Transverse colon (tissue), 4 donors: ENCODE data around the gene DHCR7. TPM values are rescaled to one million over a fixed set of nuclear protein-coding genes. Genes with fewer than 3 reads are reported as not detected.
A peak's percentile ranks its signal among the peaks of the same experiment; 100 is the strongest.

Experiments used
- DNase-seq: peaks from one replicate; pipeline ENCODE4 v3.0.0-alpha.2; 2019
- H3K27ac ChIP-seq, 4 donors: fragments of 200-600 bp; sonication (generic); 2 replicates each; pipeline ENCODE4 v1.5.1; 2016 to 2018; ENCODE audit warnings: inconsistent platforms in 4 of 4
- H3K27me3 ChIP-seq: fragments of 200-600 bp; sonication (generic); 2 replicates; pipeline ENCODE4 v1.5.1; 2017; ENCODE audit warnings: inconsistent platforms
- H3K36me3 ChIP-seq, 4 donors: fragments of 200-600 bp; sonication (generic); 2 replicates each; pipeline ENCODE4 v1.5.1; 2017 to 2019; ENCODE audit warnings: inconsistent platforms in 4 of 4
- H3K4me1 ChIP-seq, 4 donors: fragments of 200-600 bp; sonication (generic); 2 replicates each; pipeline ENCODE4 v1.5.1; 2017 to 2020; ENCODE audit warnings: inconsistent platforms in 4 of 4
- H3K4me3 ChIP-seq, 4 donors: fragments of 200-600 bp; sonication (generic); 1 replicate in 1 of 4; 2 replicates in 3 of 4; pipeline versions ENCODE4 v1.5.1 to v1.6.1; 2017 to 2019; ENCODE audit warnings: inconsistent platforms in 4 of 4
- H3K9me3 ChIP-seq, 2 donors: fragments of 200-600 bp; sonication (generic); 2 replicates each; pipeline ENCODE4 v1.5.1; 2017 to 2019; ENCODE audit warnings: inconsistent platforms in 2 of 2
- CTCF ChIP-seq, 5 experiments: fragments of 200-600 bp in 3 of 5; fragments of 450-650 bp in 2 of 5; sonication (generic) in 3 of 5; IDR thresholded peaks; 1 replicate in 2 of 5; 2 replicates in 3 of 5; pipeline ENCODE4 v1.5.1; 2016 to 2017; ENCODE audit warnings: antibody characterized with exemption in 5 of 5, inconsistent platforms in 3 of 5, mild to moderate bottlenecking in 2 of 5, moderate library complexity in 1 of 5
- EP300 ChIP-seq: sonication (generic); formaldehyde crosslinking; IDR thresholded peaks from one replicate; pipeline ENCODE4 v1.6.1; 2017; ENCODE audit warnings: antibody characterized with exemption, low read depth
- POLR2A ChIP-seq: fragments of 450-650 bp; IDR thresholded peaks from one replicate; pipeline ENCODE4 v1.6.1; 2016; ENCODE audit warnings: antibody characterized with exemption, mild to moderate bottlenecking, moderate library complexity
- POLR2AphosphoS5 ChIP-seq, 3 donors: sonication (generic); formaldehyde crosslinking; IDR thresholded peaks; one replicate each; pipeline ENCODE4 v1.6.1; 2016; ENCODE audit warnings: antibody characterized with exemption in 3 of 3
- WGBS, 2 donors: methylation state at CpG; one replicate each; pipeline ENCODE4 v1.1.5; 2018; ENCODE audit warnings: low coverage in 1 of 2; 5-methylcytosine and 5-hydroxymethylcytosine counted together
- in situ Hi-C, 4 donors: fragments of 200-750 bp; cut with MboI; loops; one replicate each; pipeline versions ENCODE4 v1.15.0 to v1.15.1; 2017; ENCODE audit warnings: low sequenced_read_pairs in 3 of 4, low pct_ligation_motif_present in 1 of 4, low pct_unique_long_range_greater_than_20kb in 1 of 4
- intact Hi-C: fragments of 100-400 bp; cut with DNase I; formaldehyde crosslinking; loops from one replicate; pipeline ENCODE4 v1.15.1; 2023; ENCODE audit warnings: low total_unique reads
- total RNA-seq, 4 donors: library from RNA; depleted of rRNA; stranded (reverse); fragments of >200 nt; gene quantifications; one replicate each; pipeline ENCODE4 v1.1.0, GENCODE V29; 2016

The DHCR7 gene
- total RNA-seq, 4 donors from 2014 or later = 5.6 to 76.7 (median 31.5) TPM

- intact Hi-C loops = no loop called here
These were observed 1.1 kb downstream of the DHCR7 start for GRCh38 chr11:71446942-71447688.

DNA sequence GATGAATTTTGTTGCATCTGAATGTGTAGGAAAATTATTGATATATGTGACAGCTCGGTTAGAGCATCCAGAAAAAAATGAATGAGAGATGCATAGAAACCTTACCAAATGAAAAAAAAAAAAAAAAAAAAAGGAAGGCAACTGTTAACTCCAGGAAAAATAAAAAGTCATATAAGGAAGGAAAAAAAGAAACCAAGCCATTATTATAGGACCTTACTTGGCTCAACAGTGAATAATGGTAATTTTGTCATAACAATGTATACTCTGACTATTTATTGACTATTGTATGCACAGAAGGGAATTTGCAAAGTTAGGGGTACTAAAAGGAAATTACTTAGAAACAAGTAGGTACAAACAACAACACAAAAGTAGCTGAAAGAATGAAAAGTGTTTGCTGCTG, 2.0 kb downstream of the DHCR7 start:
- Histone ChIP-seq H3K27ac (no peak overlapping the region), H3K27me3 (no peaks in the 10 kb centered on the region), H3K9me3 (no peaks in the 10 kb centered on the region), H3K4me3 (no peak overlapping the region), H3K4me1 (peaks cover 6 to 21% (median 17%) of the 10 kb centered on the region in 4 donors), H3K36me3 (peaks cover 0 to 4% (median 2%) of the 10 kb centered on the region in 4 donors)
- DNase-seq = no peak
- intact Hi-C loops = no loop called here
- TF ChIP-seq POLR2AphosphoS5 (IDR thresholded peaks at IDR 0.05) (no peak), POLR2A (no peak)
- 90 to 100% methylated on average over 1 of the region's 1 CpG for WGBS, 2 donors
- in situ Hi-C loops = no loop called here

More at GRCh38 chr11:71446942-71447688, 1.1 kb downstream of the DHCR7 start:
- Histone ChIP-seq H3K4me3 (peak overlapping the region in 3 of 4 donors; percentile 65 to 68 (median 67)), H3K9me3 (no peaks in the 10 kb centered on the region), H3K27me3 (no peaks in the 10 kb centered on the region), H3K27ac (peak overlapping the region; percentile 73 to 86 (median 83)), H3K4me1 (peaks cover 12 to 27% (median 22%) of the 10 kb centered on the region in 4 donors), H3K36me3 (no peaks in the 10 kb centered on the region)
- peak; percentile 28 for DNase-seq
- in situ Hi-C loops = no loop called here
- TF ChIP-seq EP300 (no peak), POLR2A (no peak), POLR2AphosphoS5 (IDR thresholded peaks at IDR 0.05) (no peak), CTCF (IDR thresholded peaks at IDR 0.05) (no peak)
- WGBS, 2 donors = 48 to 59% methylated on average over 9 of the region's 9 CpGs

DNA sequence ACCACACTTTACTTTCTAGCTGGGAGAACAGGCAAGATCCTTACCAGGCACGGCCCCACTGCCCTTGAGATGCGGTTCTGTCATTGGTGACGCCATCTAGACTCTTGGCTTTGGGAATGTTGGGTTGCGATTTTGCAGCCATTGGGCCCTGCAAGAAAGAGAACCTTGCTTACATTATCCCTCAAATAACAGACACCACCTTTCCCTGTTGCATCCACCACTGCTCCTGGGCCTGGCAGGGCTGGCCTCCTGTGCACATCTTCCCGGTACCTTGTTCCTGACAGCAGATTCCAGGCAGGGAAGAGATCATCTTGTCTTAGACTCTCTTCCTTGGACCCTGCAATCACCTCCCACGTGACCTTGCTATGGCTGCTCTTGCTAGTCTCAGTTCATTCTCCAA, 3.4 kb downstream of the DHCR7 start:
- in situ Hi-C loops = no loop called here
- TF ChIP-seq POLR2AphosphoS5 (IDR thresholded peaks at IDR 0.05) (no peak), CTCF (IDR thresholded peaks at IDR 0.05) (no peak), POLR2A (no peak), EP300 (no peak)
- intact Hi-C loops = no loop called here
- no peaks in the 10 kb centered on the region for H3K27me3 ChIP-seq
- H3K4me3 ChIP-seq = no peak overlapping the region
- 95 to 100% methylated on average over 1 to 6 of the region's 6 CpGs for WGBS, 2 donors
- no peak for DNase-seq
- peaks cover 6 to 20% (median 17%) of the 10 kb centered on the region in 4 donors for H3K4me1 ChIP-seq
- H3K9me3 ChIP-seq = no peaks in the 10 kb centered on the region
- H3K36me3 ChIP-seq = peaks cover 0 to 7% (median 3%) of the 10 kb centered on the region in 4 donors
- no peak overlapping the region for H3K27ac ChIP-seq

DNA sequence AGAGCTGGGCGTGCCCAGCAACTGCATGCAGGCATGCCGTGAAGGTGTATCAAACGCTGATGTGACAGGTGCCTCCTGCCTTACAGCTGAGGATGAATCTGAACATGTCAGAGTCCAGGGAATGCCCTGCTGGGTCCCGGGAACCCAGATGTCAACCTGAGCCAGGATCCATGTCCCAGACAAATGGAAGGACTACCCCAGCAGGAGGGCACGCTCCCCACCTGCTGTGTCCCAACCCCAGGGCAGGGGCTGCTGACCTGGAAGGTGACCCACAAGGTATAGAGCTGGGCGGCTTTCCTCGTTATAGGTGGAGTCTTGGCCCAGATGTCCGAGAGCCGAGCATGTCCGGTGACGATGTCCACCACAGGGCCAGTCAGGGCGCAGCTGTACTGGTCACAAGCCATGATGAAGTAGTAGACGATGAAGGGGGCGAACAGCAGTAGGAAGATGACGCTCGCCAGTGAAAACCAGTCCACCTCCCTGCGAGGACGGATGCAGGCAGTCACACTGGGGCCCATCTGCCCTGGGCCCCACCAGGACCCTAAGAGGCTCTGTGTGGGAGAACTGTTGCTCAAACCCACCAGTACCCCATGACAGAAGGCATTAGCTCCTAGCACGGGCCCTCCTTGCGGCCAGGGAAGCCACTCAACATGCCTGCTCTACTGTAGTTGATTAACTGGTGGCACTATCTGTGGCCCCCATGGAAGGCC, 4.3 kb downstream of the DHCR7 start:
- 94 to 100% methylated on average over 1 to 18 of the region's 20 CpGs for WGBS, 2 donors
- TF ChIP-seq CTCF (IDR thresholded peaks at IDR 0.05) (no peak), EP300 (no peak), POLR2A (no peak), POLR2AphosphoS5 (IDR thresholded peaks at IDR 0.05) (no peak)
- in situ Hi-C loops = no loop called here
- H3K4me1 ChIP-seq = peaks cover 6 to 13% (median 10%) of the 10 kb centered on the region in 4 donors
- no peak for DNase-seq
- intact Hi-C loops = no loop called here
- H3K4me3 ChIP-seq = no peak overlapping the region
- H3K36me3 ChIP-seq = peaks cover 0 to 7% (median 3%) of the 10 kb centered on the region in 4 donors
- H3K27me3 ChIP-seq = no peaks in the 10 kb centered on the region
- no peak overlapping the region for H3K27ac ChIP-seq
- no peaks in the 10 kb centered on the region for H3K9me3 ChIP-seq
